A549 (cell line): ENCODE results near the gene CEACAM16. TPM values are rescaled to one million over a fixed set of nuclear protein-coding genes. Genes with fewer than 3 reads are reported as not detected.
"Not testable (repeated sequence)": the region's sequence is repeated elsewhere in the genome, so short reads cannot be mapped to it uniquely, and the experiment has no call there.

ENCODE experiments used
- ATAC-seq, 2 experiments: fragments of 200-7000 bp in 1 of 2; fragments of >200 bp in 1 of 2; cut with Nextera tagmentation in 1 of 2; cut with Tn5 transposase in 1 of 2; 3 replicates each; pipeline versions ENCODE4 v1.8.0 to v1.9.1; 2018 to 2020; ENCODE audit warnings: mild to moderate bottlenecking in 1 of 2, moderate library complexity in 1 of 2
- CTCF ChIA-PET: fragments of 300-600 bp; sonication (Branson Sonifier 250); formaldehyde crosslinking; extraction: SDS; loops from one replicate; lab custom pipeline; 2021; ENCODE audit warnings: antibody characterized with exemption, inconsistent platforms; lab: Yijun Ruan, JAX
- POLR2A ChIA-PET: fragments of 350-600 bp; formaldehyde crosslinking; extraction: SDS; loops from one replicate; lab custom pipeline; 2021; ENCODE audit warnings: antibody characterized with exemption, inconsistent platforms; lab: Yijun Ruan, JAX
- DNase-seq, 2 experiments: peaks; one replicate each; pipeline versions ENCODE4 v3.0.0 to v3.0.0-alpha.2; 2011 to 2016; ENCODE audit warnings: low read depth in 1 of 2, low spot score in 1 of 2
- FAIRE-seq: peaks from 2 replicates; lab custom pipeline; 2011; peaks lifted over from hg19 to GRCh38; lab: Jason Lieb, UNC
- H3K27ac ChIP-seq, 2 experiments: fragments of >200 bp; sonication (Bioruptor Twin); formaldehyde crosslinking; 3 replicates each; pipeline ENCODE4 v1.5.1; 2016 to 2017
- H3K4me1 ChIP-seq: fragments of >200 bp; sonication (Bioruptor Twin); formaldehyde crosslinking; 3 replicates; pipeline ENCODE4 v1.6.1; 2016
- H3K4me2 ChIP-seq: fragments of >200 bp; sonication (Bioruptor Twin); formaldehyde crosslinking; 3 replicates; pipeline ENCODE4 v1.6.1; 2016
- H3K4me3 ChIP-seq: fragments of >200 bp; sonication (Bioruptor Twin); formaldehyde crosslinking; 3 replicates; pipeline ENCODE4 v1.5.1; 2016
- H3K9me3 ChIP-seq: fragments of >200 bp; sonication (Bioruptor Twin); formaldehyde crosslinking; 3 replicates; pipeline ENCODE4 v1.6.1; 2016
- CEBPB ChIP-seq, 2 experiments: fragments of >200 bp in 1 of 2; sonication (Bioruptor Twin) in 1 of 2; formaldehyde crosslinking in 1 of 2; IDR thresholded peaks; 2 replicates each; pipeline ENCODE4 v1.6.1; 2012 to 2016
- EHF ChIP-seq: fragments of 250-450 bp; sonication (Bioruptor Pico); IDR thresholded peaks from 2 replicates; pipeline ENCODE4 v1.5.0; 2020; ENCODE audit warnings: mild to moderate bottlenecking
- EHMT2 ChIP-seq: fragments of 200-600 bp; sonication (generic); IDR thresholded peaks from 2 replicates; pipeline ENCODE4 v1.6.1; 2016; ENCODE audit warnings: antibody characterized with exemption, low read depth, mild to moderate bottlenecking, moderate library complexity
- ESRRA ChIP-seq: fragments of 150-350 bp; IDR thresholded peaks from 2 replicates; pipeline ENCODE4 v1.6.1; 2014; ENCODE audit warnings: mild to moderate bottlenecking, low read length, borderline replicate concordance
- FOSB ChIP-seq: fragments of 250-450 bp; sonication (Bioruptor Pico); IDR thresholded peaks from 2 replicates; pipeline ENCODE4 v1.5.0; 2020; ENCODE audit warnings: mild to moderate bottlenecking, moderate library complexity
- FOSL2 ChIP-seq, 2 experiments: fragments of 450-650 bp in 1 of 2; fragments of >200 bp in 1 of 2; sonication (Bioruptor Twin) in 1 of 2; formaldehyde crosslinking; IDR thresholded peaks; 2 replicates each; pipeline versions ENCODE4 v1.5.0 to v1.6.1; 2016 to 2020; ENCODE audit warnings: mild to moderate bottlenecking in 1 of 2, moderate library complexity in 1 of 2
- HOXA7 ChIP-seq: fragments of 250-450 bp; sonication (Bioruptor Pico); IDR thresholded peaks from 2 replicates; pipeline ENCODE4 v1.5.0; 2020; ENCODE audit warnings: mild to moderate bottlenecking, moderate library complexity
- HOXB13 ChIP-seq: fragments of 250-450 bp; sonication (Bioruptor Pico); IDR thresholded peaks from 2 replicates; pipeline ENCODE4 v1.5.0; 2020; ENCODE audit warnings: low read depth, mild to moderate bottlenecking, moderate library complexity
- KDM1A ChIP-seq: fragments of 200-600 bp; sonication (generic); IDR thresholded peaks from 2 replicates; pipeline ENCODE4 v1.6.1; 2016; ENCODE audit warnings: low read depth, mild to moderate bottlenecking
- RAD21 ChIP-seq, 2 experiments: fragments of >200 bp in 1 of 2; sonication (Bioruptor Twin) in 1 of 2; formaldehyde crosslinking in 1 of 2; IDR thresholded peaks in 1 of 2; conservative IDR thresholded peaks in 1 of 2; 2 replicates in 1 of 2; 3 replicates in 1 of 2; pipeline ENCODE4 v1.6.1; 2012 to 2018; ENCODE audit warnings: inconsistent platforms in 1 of 2
- ZNF302 ChIP-seq: fragments of 250-450 bp; sonication (Bioruptor Pico); IDR thresholded peaks from 2 replicates; pipeline ENCODE4 v1.9.0; 2021; ENCODE audit warnings: inconsistent platforms, mild to moderate bottlenecking, moderate library complexity
- WGBS: methylation state at CpG from one replicate; pipeline ENCODE4 v1.1.6; 2017; ENCODE audit errors: missing lambda C conversion rate; 5-methylcytosine and 5-hydroxymethylcytosine counted together
- polyA plus RNA-seq, 4 experiments: library from polyadenylated mRNA; depleted of rRNA in 3 of 4; stranded (reverse); fragments of >200 nt; fragmentation: RNase III in 1 of 4; extraction: RNeasy Plus Mini Kit Qiagen cat#74134 plus additional on column Dnase treatment in 1 of 4; gene quantifications; 2 replicates in 3 of 4; 3 replicates in 1 of 4; pipeline ENCODE4 v1.2.3, GENCODE V29; 2011 to 2017

The CEACAM16 gene
- polyA plus RNA-seq, 2 of the 4 experiments (the other 2 are of a cell fraction): not detected

DNA sequence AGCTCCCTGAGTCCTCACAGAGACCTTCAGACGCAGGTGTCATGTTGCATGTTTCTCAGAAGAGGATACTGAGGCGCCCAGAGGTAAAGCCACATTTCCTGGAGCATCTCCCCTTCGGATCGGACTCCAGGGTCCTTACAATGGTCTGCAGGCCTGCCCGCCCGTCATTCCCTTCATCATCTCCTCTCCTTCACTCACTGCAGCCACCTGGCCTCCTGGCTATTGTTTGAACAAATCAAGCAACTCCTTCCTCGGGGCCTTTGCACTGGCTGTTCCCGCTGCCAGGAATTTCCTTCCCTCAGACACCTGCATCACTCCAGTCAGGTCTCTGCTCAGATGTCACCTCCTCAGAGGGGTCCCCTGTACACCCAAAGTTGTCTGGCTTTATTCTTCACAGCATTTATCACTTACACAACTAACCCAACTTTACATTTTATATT, 20.3 kb downstream of the CEACAM16 start:
- POLR2A ChIA-PET: interaction anchor here (1.3 to 1.5 kb wide), 3 partner anchors 30 to 52 kb away, joined by 4 to 5 read pairs (median 5); no protein-coding TSS in a partner anchor
- DNase-seq (no peak), FAIRE-seq (no peak), ATAC-seq (no peak)
- CTCF ChIA-PET: interaction anchor here (0.6 to 42.5 kb wide), 10 partner anchors 9 to 131 kb away, joined by 3 to 1899 read pairs (median 4); partner anchors contain the start of genes BCL3, CBLC and CEACAM16
- peaks cover 18% of the 10 kb centered on the region for H3K9me3 ChIP-seq
- peak overlapping the region; percentile 93 to 97 for H3K27ac ChIP-seq
- peak overlapping the region; percentile 89 for H3K4me2 ChIP-seq
- H3K4me1 ChIP-seq: peaks cover 72% of the 10 kb centered on the region
- 27% methylated on average over 8 of the region's 8 CpGs for WGBS
- peak overlapping the region; percentile 7; the same call in 2 of the 3 replicates for H3K4me3 ChIP-seq
- TF ChIP-seq ESRRA (no peak), KDM1A (peak; percentile 20; the same call in 1 of the 2 replicates), FOSB (peak; percentile 72; the same call in 1 of the 2 replicates), EHF (peak; percentile 91), ZNF302 (0 out of 2 replicates have a peak, but pooled peaks have one; percentile 34), FOSL2 (IDR thresholded peaks at IDR 0.05) (no peak), FOSL2 (CRISPR knock-in tag; IDR thresholded peaks at IDR 0.05) (no peak), HOXB13 (CRISPR knock-in tag) (peak; percentile 89; the same call in 1 of the 2 replicates)

DNA sequence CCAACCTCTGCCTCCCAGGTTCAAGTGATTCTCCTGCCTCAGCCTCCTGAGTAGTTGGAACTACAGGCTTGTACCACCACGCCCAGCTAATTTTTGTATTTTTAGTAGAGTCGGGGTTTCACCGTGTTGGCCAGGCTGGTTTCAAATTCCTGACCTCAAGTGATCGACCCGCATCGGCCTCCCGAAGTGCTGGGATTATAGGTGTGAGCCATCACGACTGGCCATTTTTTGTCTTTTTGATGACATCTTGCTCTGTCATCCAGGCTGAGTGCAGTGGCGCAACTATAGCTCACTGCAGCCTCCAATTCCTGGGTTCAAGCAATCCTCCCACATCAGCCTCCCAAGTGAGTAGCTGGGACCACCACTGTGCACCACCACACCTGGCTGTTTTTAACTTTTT, 21.4 kb downstream of the CEACAM16 start:
- peak overlapping the region; percentile 97 for H3K27ac ChIP-seq
- not testable (repeated sequence) for FAIRE-seq

DNA sequence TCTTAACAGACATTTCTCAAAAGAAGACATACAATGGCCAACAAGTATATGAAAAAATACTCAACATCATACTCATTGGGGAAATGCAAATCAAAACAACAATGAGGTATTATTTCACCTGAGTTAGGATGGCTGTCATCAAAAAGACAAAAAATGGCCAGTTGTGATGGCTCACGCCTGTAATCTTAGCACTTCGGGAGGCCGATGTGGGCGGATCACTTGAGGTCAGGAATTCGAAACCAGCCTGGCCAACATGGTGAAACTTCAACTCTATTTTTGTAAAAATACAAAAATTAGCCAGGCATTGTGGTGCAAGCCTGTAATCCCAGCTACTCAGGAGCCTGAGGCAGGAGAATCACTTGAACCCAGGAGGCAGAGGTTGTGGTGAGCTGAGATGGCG, 22.0 kb downstream of the CEACAM16 start:
- FAIRE-seq (no peak), DNase-seq (no peak), ATAC-seq (no peak)
- TF ChIP-seq EHMT2 (no peak), HOXA7 (CRISPR knock-in tag) (no peak), RAD21 (conservative IDR thresholded peaks at IDR 0.05 in 1 of 2, IDR thresholded peaks at IDR 0.05 in 1 of 2) (no peak)
- Histone ChIP-seq H3K9me3 (peaks cover 2% of the 10 kb centered on the region), H3K4me2 (peak overlapping the region; percentile 89; the same call in 1 of the 3 replicates), H3K4me1 (peaks cover 87% of the 10 kb centered on the region), H3K27ac (peak overlapping the region; percentile 97), H3K4me3 (no peak overlapping the region)
- ChIA-PET POLR2A (interaction anchor here (0.7 kb wide), 1 partner anchor 35 kb away, joined by 3 read pairs; no protein-coding TSS in a partner anchor), CTCF (interaction anchor here (0.8 to 42.5 kb wide), 10 partner anchors 11 to 150 kb away, joined by 3 to 1899 read pairs (median 45); partner anchors contain the start of genes BCL3, CBLC, CEACAM16 and NECTIN2)
- 93% methylated on average over 6 of the region's 6 CpGs for WGBS

More for the DNA sequence above, 21.4 kb downstream of the CEACAM16 start:
- POLR2A ChIA-PET, ATAC-seq, H3K4me3 ChIP-seq, H3K9me3 ChIP-seq, DNase-seq: not testable (repeated sequence)
- 90% methylated on average over 9 of the region's 9 CpGs for WGBS
- H3K4me1 ChIP-seq: peaks cover 81% of the 10 kb centered on the region
- CTCF ChIA-PET: interaction anchor here (1.0 to 42.5 kb wide), 7 partner anchors 12 to 121 kb away, joined by 4 to 1899 read pairs (median 71); partner anchors contain the start of genes BCL3, CBLC and CEACAM16
- H3K4me2 ChIP-seq: 0 out of 3 replicates have a peak overlapping the region, but pooled peaks have one; percentile 6

DNA sequence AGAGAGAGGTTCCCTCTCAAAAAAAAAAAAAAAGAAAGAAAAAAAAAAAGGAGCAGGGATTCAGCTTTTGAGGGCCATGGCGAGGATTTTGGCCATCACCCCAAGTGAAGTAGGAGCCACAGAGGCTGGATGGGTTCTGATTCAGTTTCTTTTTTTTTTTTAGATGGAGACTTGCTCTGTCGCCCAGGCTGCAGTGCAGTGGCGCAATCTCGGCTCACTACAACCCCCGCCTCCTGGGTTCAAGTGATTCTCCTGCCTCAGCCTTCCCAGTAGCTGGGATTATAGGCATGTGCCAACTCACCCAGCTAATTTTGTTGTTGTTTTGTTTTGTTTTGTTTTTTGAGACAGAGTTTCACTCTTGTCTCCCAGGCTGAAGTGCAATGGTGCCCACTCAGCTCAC, 22.4 kb downstream of the CEACAM16 start:
- peak in 1 of 2 experiments; percentile 80; a peak in 2 of 4 replicates for TF ChIP-seq CEBPB (IDR thresholded peaks at IDR 0.05)
- not testable (repeated sequence) for ATAC-seq, H3K4me3 ChIP-seq, DNase-seq, FAIRE-seq, H3K9me3 ChIP-seq
- H3K4me1 ChIP-seq: peaks cover 91% of the 10 kb centered on the region
- ChIA-PET CTCF (interaction anchor here (0.8 to 42.5 kb wide), 14 partner anchors 9 to 150 kb away, joined by 3 to 1899 read pairs (median 30); partner anchors contain the start of genes BCL3, CBLC, CEACAM16 and NECTIN2), POLR2A (interaction anchor here (0.7 kb wide), 1 partner anchor 35 kb away, joined by 3 read pairs; no protein-coding TSS in a partner anchor)
- 87% methylated on average over 5 of the region's 5 CpGs for WGBS
- H3K27ac ChIP-seq: peak overlapping the region; percentile 97
- H3K4me2 ChIP-seq: peak overlapping the region; percentile 89; the same call in 2 of the 3 replicates
